ENCODE results near the gene NFASC.

Gene NFASC

DNA sequence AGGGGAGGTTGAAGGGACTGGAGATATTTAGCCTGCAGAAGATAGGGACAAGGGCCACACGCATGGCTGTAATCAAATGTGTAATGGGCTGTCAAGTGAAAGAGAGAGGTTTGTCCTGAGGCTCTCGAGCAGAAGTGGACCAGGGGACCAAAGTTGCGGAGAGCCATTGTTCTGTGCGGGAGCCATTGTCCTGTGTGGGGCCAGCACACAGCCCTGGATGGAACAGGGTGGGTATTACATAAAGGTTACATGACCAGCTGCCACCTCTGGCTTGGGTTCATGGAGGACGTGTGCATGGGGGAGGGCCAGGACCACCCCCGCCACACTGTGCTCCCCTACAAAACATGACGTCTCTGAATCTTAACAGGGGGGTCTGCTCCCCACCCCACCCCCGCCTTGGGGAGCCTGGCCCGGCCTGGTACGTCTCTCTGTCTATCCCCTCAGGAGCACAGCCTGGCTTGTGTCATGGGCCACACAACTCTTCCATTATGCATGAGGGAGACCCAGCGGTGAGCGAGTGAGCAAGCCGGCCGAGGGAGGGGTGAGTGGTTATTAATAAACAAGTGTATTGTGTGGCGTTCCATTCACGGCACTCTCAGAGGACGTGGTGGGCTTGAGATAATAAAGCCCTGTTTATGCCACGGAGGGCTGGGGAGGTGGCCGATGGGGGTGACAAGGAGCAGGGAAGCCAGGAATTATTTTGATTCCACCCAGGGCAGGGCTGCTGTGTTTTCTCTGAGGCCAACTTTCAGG is at the start of gene NFASC:
Gene NFASC (plus strand): TSS at position 703 of the 753 bp plus-strand sequence. CDS start 73,454 bp downstream, outside the sequence.
- peak; percentile 54 for DNase-seq (ENCODE audit: low spot score)

GRCh38 chr1:204821476-204821875 is 49.2 kb upstream of the NFASC start:
- DNase-seq (ENCODE audit: low spot score) = no peak

GRCh38 chr1:204821924-204822323 is 48.7 kb upstream of the NFASC start:
- DNase-seq (ENCODE audit: low spot score) = no peak

DNA sequence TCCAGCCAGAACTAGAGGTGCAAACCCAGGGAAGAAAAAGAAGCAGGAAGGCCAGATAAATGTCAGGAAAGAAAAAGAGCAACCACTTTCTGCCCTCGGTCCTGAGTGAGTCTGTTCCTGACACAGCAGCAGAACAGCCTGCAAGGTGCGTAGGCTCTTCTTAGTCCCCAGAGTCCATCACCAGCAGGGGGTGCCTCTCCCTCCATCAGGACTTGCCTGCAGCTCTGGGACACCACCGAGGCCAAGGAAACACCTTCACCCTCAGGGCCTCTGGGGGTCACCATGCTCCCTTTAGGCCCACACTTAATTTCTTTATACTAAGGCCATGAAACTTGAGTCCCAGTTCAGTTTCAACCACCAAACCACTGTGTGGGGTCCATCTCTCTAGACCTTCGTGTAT is 43.7 kb upstream of the NFASC start:
- no peak for DNase-seq (ENCODE audit: low spot score)

GRCh38 chr1:204828352-204828850 is 42.3 kb upstream of the NFASC start:
- peak; percentile 60 for DNase-seq (ENCODE audit: low spot score)

DNA sequence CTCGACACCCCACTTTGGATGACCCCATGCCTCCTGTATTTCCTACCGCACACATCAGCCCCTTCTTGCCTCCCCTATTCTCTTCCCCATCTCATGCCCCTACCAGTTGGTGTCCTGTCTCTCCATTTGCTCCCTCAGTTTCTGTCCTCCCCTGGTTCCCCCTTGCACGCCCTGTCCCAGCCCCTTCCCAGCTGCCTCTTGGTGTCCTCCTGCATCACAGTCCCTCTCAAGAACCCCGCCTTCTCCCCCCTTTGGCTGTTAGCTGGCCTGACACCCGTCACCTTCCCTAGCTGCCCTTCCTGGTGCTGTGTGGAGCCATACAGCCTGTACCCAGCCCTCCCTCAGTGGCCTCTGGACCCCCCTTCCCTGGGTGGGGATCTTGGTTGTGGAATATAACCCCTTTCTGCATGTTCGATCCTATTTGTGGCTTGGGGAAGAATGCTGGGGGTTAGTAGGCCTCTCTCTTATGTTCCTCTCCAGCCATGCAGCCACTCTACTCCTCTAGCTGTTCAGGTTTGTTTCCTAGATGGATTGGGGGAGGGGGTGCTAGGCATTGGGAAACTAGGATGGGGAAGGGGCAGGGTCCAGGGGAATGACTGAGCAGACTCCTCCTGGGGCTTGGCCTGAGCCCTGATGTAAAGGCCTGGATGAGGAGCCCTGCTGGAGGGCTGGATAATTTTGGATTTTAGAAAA is 41.4 kb upstream of the NFASC start:
- DNase-seq (ENCODE audit: low spot score) = no peak

DNA sequence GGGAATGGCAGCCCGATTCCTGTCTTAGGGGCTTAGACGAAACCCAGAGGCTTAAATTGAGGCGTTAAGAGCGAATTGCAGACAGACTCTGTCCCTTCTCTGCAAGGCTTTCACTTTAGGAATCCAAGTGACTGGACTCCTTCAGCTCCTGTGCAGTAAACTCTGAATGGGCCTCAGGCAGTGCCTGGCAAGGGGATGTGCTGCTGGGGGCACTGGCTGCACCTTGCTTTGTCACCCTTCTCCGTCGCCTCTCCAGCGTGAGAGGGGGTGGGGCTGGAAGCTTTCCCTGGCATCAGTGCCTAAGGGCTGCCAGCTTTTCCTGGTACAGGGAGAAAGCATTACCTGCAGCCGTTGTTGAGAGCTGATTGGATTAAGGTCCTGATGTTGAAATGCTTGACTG is 39.9 kb upstream of the NFASC start:
- DNase-seq (ENCODE audit: low spot score) = no peak

DNA sequence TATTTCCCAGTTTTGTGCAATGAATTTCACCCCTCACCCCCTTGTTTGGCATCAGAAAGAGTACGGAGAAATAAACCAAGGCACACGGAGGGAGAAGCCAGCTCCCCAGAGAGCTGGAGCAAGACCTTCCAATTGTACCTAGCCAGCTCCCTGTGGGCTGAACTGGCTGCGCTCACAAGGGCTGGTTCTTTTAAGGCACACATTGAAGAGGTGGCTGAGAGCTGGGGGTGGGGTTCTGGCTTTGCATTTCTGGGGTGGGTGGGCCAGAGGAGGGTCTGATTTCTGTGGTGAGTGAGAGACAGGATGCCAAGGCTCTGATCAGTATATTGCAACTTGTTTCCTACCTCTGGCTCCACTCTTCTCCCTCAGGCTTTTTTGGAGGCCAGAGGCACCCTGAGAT is 39.5 kb upstream of the NFASC start:
- no peak for DNase-seq (ENCODE audit: low spot score)

DNA sequence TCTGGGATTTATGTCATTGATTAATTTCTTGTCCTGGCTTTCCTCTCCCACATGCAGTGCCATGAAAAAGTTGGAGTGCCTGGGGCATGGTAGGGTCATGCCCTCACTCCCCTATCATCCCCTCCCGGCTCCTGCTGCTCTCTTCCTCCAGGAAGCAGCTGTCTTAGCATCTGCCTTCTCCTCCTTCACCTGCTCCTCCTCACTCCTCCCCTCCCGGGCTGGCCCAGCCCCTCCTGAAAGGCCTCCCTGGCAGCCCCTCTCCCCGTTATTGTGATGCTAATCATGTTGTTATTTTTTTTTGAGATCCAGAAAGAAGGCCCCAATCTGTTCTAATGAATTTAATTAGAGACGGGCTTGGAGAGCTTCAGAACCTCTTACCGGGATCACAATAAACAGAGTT is 36.3 kb upstream of the NFASC start:
- DNase-seq (ENCODE audit: low spot score) = no peak

GRCh38 chr1:204834752-204835151 is 35.9 kb upstream of the NFASC start:
- DNase-seq (ENCODE audit: low spot score) = no peak

DNA sequence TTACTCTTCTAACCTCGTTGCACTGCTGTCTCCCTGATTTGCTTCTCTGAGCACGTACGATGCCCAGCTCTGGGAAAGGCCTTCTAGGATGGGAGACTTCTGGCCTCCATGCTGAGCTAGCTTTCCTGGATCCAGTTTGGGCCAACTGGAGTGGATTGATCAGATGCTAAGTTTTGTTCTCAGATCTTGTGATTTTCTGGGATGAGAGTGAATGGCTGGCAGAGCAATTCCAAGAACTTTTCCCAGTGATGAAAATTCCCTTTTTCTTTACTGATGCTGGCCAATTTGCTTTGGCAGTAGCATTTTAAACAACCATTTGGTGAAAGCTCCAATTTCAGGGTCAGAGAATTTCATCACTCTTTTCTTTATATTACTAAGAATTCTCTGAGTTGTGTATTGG is 34.9 kb upstream of the NFASC start:
- no peak for DNase-seq (ENCODE audit: low spot score)

- DNase-seq (ENCODE audit: low spot score) = no peak
Measured at GRCh38 chr1:204836856-204837255, 33.8 kb upstream of the NFASC start.

- peak; percentile 78 for DNase-seq (ENCODE audit: low spot score)
Measured at GRCh38 chr1:204837440-204838084, 33.1 kb upstream of the NFASC start.

- DNase-seq (ENCODE audit: low spot score) = no peak
Measured at GRCh38 chr1:204841316-204841715, 29.3 kb upstream of the NFASC start.

DNA sequence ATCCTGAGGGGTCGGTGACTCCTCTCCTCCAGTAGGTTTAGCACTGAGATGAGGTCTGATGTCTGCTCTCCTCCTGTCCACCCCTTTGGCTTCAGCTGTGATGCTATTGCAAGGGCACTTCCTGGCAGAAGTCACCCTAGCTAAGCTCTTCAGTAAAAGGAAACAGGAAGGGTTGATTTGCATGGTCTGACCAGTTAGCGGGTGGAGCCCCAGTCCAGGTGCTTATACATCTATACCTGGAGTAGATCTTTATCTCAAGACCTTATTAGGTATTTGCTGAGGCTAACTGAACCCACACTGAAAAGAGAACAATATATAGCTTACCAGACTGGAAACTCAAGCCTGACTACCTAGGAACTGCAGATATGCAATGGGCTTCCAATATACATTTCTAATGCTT is 28.9 kb upstream of the NFASC start:
- DNase-seq (ENCODE audit: low spot score) = no peak

DNA sequence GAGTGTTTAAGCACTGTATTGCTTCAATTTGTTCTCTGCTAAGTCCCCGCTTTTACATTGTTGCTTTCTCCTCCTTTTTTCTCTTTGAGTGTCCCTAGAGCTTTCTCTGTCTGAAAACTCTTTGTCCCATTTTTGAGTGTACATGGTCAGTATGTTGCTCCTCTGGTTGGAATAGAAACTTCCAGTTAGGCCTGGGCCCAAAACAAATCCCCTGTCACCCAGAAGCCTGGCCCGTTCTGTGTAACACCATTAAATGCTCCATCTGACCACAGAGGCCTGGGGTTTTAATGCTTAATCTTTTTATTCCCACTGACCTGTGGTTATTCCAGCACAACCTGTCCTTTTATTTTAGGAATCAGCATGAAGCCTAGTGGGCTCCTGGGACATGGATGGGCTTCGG is 28.3 kb upstream of the NFASC start:
- DNase-seq (ENCODE audit: low spot score) = no peak

DNA sequence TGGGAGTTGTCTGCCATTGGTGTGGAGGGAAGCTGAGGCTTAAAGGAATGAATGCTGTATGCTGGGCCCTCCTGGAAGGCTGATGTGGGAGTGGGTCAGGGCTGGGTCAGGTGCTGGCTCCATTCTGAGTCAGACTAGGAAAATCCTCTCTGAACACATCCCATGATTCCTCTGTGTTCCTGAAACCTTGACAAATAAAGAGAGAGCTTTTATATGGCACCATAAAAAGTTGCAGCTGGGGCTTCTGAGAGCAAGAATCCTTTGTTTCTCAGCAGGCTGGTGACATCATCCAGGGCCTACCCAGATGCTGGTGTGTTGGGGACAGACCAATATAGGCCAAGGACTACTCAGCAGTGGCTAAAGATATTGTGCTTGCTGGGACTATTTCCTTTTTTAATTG is 27.8 kb upstream of the NFASC start:
- no peak for DNase-seq (ENCODE audit: low spot score)

GRCh38 chr1:204846546-204846945 is 24.1 kb upstream of the NFASC start:
- DNase-seq (ENCODE audit: low spot score) = no peak

DNA sequence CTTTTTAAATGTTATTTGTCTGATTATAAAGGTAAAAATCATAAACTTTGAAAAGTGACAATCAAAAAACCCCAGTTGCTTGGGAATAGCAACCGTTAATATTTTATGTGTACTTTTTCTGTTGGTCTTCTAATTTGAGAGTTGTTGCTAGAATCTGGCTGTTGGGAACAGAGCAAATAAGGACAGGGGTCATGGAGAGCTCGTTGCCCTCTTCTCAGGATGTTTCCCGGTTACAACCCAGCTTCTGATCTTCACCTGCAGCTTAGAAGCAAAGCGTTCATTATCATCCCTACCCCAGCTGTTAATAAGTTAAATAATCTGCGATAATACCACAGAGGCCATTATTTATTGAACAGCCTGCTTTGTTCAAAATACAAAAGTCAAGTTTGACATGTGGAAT is 22.1 kb upstream of the NFASC start:
- no peak for DNase-seq (ENCODE audit: low spot score)

GRCh38 chr1:204852854-204853253 is 17.8 kb upstream of the NFASC start:
- DNase-seq (ENCODE audit: low spot score) = no peak

- DNase-seq (ENCODE audit: low spot score) = no peak
Measured at GRCh38 chr1:204853436-204853835, 17.2 kb upstream of the NFASC start.

DNA sequence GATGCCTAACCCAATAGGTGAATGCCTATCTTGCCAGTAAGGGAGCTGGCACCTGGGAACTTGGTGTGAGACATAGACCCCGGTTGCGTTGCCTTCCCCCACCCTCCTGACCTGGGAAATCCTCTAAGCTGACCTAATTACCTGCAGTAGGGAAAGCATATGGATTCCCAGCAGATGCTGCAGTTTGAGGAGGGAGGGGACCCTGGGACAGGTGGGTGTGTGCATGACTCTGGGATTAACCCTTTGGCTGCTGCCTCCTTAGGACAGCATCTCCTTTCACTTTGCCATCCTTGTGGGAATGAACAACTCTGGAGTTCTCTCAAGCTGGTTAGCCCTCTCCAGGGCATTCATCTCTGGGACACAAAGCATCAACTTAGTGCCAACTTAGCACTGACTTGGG is 16.4 kb upstream of the NFASC start:
- no peak for DNase-seq (ENCODE audit: low spot score)

DNA sequence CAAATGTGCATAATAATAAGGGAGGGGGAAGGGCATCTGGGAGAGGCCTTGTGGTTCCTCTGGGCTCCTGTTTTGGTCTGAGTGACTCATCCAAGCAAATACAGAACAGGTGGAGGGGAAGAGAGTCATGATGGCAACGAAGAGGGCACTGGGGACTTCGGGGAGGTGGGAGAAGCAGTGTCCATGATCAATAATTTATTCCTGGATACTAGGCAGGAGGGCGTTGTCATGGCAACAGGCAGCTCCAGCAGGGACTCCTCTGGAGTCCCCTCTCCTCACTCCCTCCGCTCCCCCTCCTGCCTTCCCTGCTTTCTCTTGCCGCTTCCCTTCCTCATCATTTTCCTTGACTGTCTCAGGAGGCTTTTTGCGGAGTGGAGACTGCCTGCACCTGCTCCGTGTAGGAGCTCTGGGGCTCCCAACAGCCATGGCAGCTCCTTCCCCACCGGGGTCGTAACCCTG is 12.3 kb upstream of the NFASC start:
- no peak for DNase-seq (ENCODE audit: low spot score)

Data from COLO829 (cell line).